BLaER1 treated with 17β-estradiol and CSF1 and Interleukin-3, amounts not matched to agents 10 nM and 100 nM (cell line): ENCODE measurements around the gene HOXB4.

ENCODE experiments used
- H3K27ac ChIP-seq, 11 experiments: shearing (Covaris generic); formaldehyde crosslinking; 2 replicates each; pipeline ENCODE4 v1.8.1; 2022
- H3K27me3 ChIP-seq, 11 experiments: shearing (Covaris generic); formaldehyde crosslinking; 2 replicates each; pipeline ENCODE4 v1.8.1; 2022
- H3K36me3 ChIP-seq, 11 experiments: shearing (Covaris generic); formaldehyde crosslinking; 2 replicates each; pipeline ENCODE4 v1.8.1; 2022
- H3K4me1 ChIP-seq, 10 experiments: shearing (Covaris generic); formaldehyde crosslinking; 2 replicates each; pipeline ENCODE4 v1.8.1; 2022
- H3K4me2 ChIP-seq, 11 experiments: shearing (Covaris generic); formaldehyde crosslinking; 2 replicates each; pipeline ENCODE4 v1.8.1; 2022
- H3K4me3 ChIP-seq, 10 experiments: shearing (Covaris generic); formaldehyde crosslinking; 2 replicates each; pipeline ENCODE4 v1.8.1; 2022
- H3K9ac ChIP-seq, 11 experiments: shearing (Covaris generic); formaldehyde crosslinking; 2 replicates each; pipeline ENCODE4 v1.8.1; 2022
- H3K9me3 ChIP-seq, 11 experiments: shearing (Covaris generic); formaldehyde crosslinking; replicated peaks in 1 of 11; 2 replicates each; pipeline ENCODE4 v1.8.1; 2022
- H4K20me1 ChIP-seq, 11 experiments: shearing (Covaris generic); formaldehyde crosslinking; 2 replicates each; pipeline ENCODE4 v1.8.1; 2022
- Cebpa-rat ChIP-seq, 11 experiments: shearing (Covaris generic); IDR thresholded peaks; 2 replicates each; pipeline ENCODE4 v1.8.1; 2022

The HOXB4 gene

GRCh38 chr17:48550502-48551213, 27.5 kb downstream of the HOXB4 start:
- Histone ChIP-seq H3K9me3 (no peaks in the 10 kb centered on the region), H3K4me3 (no peak overlapping the region), H3K36me3 (no peaks in the 10 kb centered on the region), H3K9ac (no peak overlapping the region), H3K27ac (no peak overlapping the region), H4K20me1 (peaks cover 0 to 67% (median 35%) of the 10 kb centered on the region in 11 experiments; a peak in 16 of 22 replicates), H3K4me1 (no peaks in the 10 kb centered on the region), H3K4me2 (no peak overlapping the region), H3K27me3 (peaks cover 90 to 100% (median 97%) of the 10 kb centered on the region in 11 experiments)
- no peak for TF ChIP-seq Cebpa-rat (IDR thresholded peaks at IDR 0.05)

- H4K20me1 ChIP-seq: peaks cover 0 to 73% (median 42%) of the 10 kb centered on the region in 11 experiments; a peak in 17 of 22 replicates
- peaks cover 92 to 100% (median 97%) of the 10 kb centered on the region in 11 experiments for H3K27me3 ChIP-seq
- H3K36me3 ChIP-seq: no peaks in the 10 kb centered on the region
- H3K4me2 ChIP-seq: no peak overlapping the region
- H3K27ac ChIP-seq: no peak overlapping the region
- H3K9me3 ChIP-seq: no peaks in the 10 kb centered on the region
- no peak overlapping the region for H3K4me3 ChIP-seq
- H3K4me1 ChIP-seq: no peaks in the 10 kb centered on the region
- H3K9ac ChIP-seq: no peak overlapping the region
- TF ChIP-seq Cebpa-rat (IDR thresholded peaks at IDR 0.05): no peak
Observed at GRCh38 chr17:48549914-48550501, 28.1 kb downstream of the HOXB4 start.

- no peak for TF ChIP-seq Cebpa-rat (IDR thresholded peaks at IDR 0.05)
- Histone ChIP-seq H3K4me3 (no peak overlapping the region), H3K9ac (no peak overlapping the region), H4K20me1 (peaks cover 0 to 71% (median 43%) of the 10 kb centered on the region in 11 experiments; a peak in 17 of 22 replicates), H3K9me3 (no peaks in the 10 kb centered on the region), H3K36me3 (no peaks in the 10 kb centered on the region), H3K27ac (no peak overlapping the region), H3K27me3 (peaks cover 92 to 100% (median 97%) of the 10 kb centered on the region in 11 experiments), H3K4me1 (no peaks in the 10 kb centered on the region; a peak in 1 of 20 replicates), H3K4me2 (no peak overlapping the region)
Observed at GRCh38 chr17:48549281-48549630, 28.9 kb downstream of the HOXB4 start.

- no peak for TF ChIP-seq Cebpa-rat (IDR thresholded peaks at IDR 0.05)
- peaks cover 0 to 71% (median 45%) of the 10 kb centered on the region in 11 experiments; a peak in 16 of 22 replicates for H4K20me1 ChIP-seq
- no peaks in the 10 kb centered on the region for H3K9me3 ChIP-seq
- no peak overlapping the region for H3K27ac ChIP-seq
- H3K4me1 ChIP-seq: no peaks in the 10 kb centered on the region; a peak in 1 of 20 replicates
- peaks cover 92 to 100% (median 97%) of the 10 kb centered on the region in 11 experiments for H3K27me3 ChIP-seq
- no peak overlapping the region for H3K4me2 ChIP-seq
- H3K9ac ChIP-seq: no peak overlapping the region
- H3K4me3 ChIP-seq: no peak overlapping the region
- H3K36me3 ChIP-seq: no peaks in the 10 kb centered on the region
Observed at GRCh38 chr17:48548523-48549280, 29.4 kb downstream of the HOXB4 start.

- Histone ChIP-seq H3K9ac (no peak overlapping the region), H3K27ac (no peak overlapping the region), H3K9me3 (no peaks in the 10 kb centered on the region; a peak in 1 of 22 replicates), H4K20me1 (peaks cover 0 to 74% (median 46%) of the 10 kb centered on the region in 11 experiments; a peak in 18 of 22 replicates), H3K4me1 (peaks cover 0 to 6% (median 0%) of the 10 kb centered on the region in 10 experiments; a peak in 4 of 20 replicates), H3K27me3 (peaks cover 92 to 100% (median 97%) of the 10 kb centered on the region in 11 experiments), H3K36me3 (no peaks in the 10 kb centered on the region), H3K4me2 (no peak overlapping the region), H3K4me3 (no peak overlapping the region)
- no peak for TF ChIP-seq Cebpa-rat (IDR thresholded peaks at IDR 0.05)
Observed at GRCh38 chr17:48547808-48548522, 30.2 kb downstream of the HOXB4 start.

- Histone ChIP-seq H3K4me2 (no peak overlapping the region), H3K27ac (no peak overlapping the region), H3K36me3 (no peaks in the 10 kb centered on the region), H3K27me3 (peaks cover 94 to 100% (median 97%) of the 10 kb centered on the region in 11 experiments), H4K20me1 (peaks cover 0 to 78% (median 50%) of the 10 kb centered on the region in 11 experiments; a peak in 18 of 22 replicates), H3K4me3 (no peak overlapping the region), H3K9me3 (peaks cover 0 to 4% (median 2%) of the 10 kb centered on the region in 11 experiments; a peak in 9 of 22 replicates), H3K4me1 (peaks cover 0 to 8% (median 0%) of the 10 kb centered on the region in 10 experiments; a peak in 4 of 20 replicates), H3K9ac (no peak overlapping the region)
- no peak for TF ChIP-seq Cebpa-rat (IDR thresholded peaks at IDR 0.05)
Observed at GRCh38 chr17:48546924-48547807, 31.0 kb downstream of the HOXB4 start.

GRCh38 chr17:48546137-48546923, 31.8 kb downstream of the HOXB4 start:
- no peak for TF ChIP-seq Cebpa-rat (IDR thresholded peaks at IDR 0.05)
- Histone ChIP-seq H3K4me1 (peaks cover 0 to 8% (median 0%) of the 10 kb centered on the region in 10 experiments; a peak in 4 of 20 replicates), H3K9ac (no peak overlapping the region), H3K4me3 (no peak overlapping the region), H4K20me1 (peaks cover 0 to 86% (median 58%) of the 10 kb centered on the region in 11 experiments; a peak in 18 of 22 replicates), H3K4me2 (no peak overlapping the region), H3K9me3 (peaks cover 0 to 12% (median 9%) of the 10 kb centered on the region in 11 experiments; a peak in 10 of 22 replicates), H3K27me3 (peaks cover 95 to 100% (median 97%) of the 10 kb centered on the region in 11 experiments), H3K27ac (no peak overlapping the region), H3K36me3 (no peaks in the 10 kb centered on the region)
